Fibroblast of peridontal ligament (primary cell): ENCODE data around the gene AXL.
"Not testable (repeated sequence)": the region's sequence is repeated elsewhere in the genome, so short reads cannot be mapped to it uniquely, and the experiment has no call there.

ENCODE experiments used
- DNase-seq: peaks from one replicate; pipeline ENCODE4 v3.0.0-alpha.2; 2010; ENCODE audit errors: extremely low read depth

AXL gene

DNA sequence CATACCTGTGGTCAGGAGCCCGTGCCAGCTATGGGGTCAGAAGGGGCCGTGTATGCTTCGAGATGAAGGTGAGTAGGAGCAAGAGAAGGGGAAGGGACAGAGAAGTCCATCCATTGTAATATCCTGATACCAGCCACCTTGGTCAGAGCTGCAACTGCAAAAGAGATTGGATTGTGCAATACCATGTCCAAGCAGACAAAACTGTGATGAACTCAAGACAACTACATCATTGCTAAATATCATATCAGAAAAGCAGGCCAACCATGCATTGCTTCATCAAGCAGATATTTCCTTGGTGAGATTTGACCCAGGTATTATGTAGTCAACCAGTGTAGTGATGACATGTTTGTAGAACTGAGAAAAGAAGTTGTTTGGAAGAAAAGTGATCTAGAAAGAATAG is 57.2 kb downstream of the AXL start:
- DNase-seq: no peak

DNA sequence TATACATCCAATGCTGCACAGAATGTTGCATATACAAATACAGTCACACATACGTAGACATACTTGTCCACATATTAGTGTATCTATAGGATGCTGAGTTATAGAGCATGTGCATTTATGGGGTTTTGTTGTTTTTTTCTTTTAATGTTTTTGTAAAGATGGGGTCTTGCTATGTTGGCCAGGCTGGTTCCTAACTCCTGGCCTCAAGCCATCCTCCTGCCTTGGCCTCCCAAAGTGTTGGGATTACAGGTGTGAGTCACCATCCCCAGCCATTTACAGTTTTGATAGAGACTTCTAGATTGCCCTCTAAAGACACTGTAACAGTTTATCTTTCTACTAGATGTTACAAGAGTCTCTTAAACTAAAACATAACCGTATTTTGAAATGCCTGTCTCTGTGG is 59.5 kb downstream of the AXL start:
- DNase-seq: no peak

DNA sequence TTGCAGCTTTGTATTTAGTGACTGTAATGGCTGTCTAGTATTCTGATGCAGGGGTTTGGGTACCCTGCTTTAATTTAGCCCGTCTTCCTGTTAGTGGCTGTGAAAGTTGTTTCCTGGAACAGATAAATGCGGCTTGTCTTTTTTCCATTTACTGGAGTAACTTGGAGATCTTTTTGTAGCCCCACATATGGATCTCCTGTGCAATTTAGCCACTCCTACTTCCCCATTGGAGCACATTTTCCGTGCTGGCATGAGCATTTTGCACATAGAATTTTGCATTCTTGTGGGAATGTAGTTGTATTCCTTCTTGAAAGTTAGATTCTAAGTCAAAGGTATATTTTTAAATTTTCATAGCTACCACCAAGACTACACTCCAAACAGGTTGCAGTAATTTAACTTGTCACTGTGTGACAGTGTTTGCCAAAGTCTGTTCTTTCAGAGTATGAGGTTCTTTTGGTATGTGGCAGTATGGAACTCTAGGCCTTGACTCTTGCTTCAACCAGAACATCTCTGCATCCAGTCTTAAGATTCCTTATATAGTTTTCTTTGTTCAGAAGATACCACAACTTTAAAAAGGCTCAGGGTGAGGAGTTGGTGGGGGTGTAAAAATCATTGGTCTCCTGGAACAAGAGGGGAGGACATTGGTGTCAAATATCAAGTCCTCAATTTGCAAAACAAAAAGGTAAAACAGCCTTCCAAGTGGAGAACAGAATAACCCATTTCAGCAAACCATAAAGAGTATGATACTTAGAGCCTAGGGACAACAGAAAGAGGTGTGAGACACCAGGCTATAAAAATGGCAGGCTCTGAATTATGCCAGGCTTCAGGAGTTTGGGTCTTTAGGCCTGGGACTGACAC is 69.9 kb downstream of the AXL start:
- DNase-seq: no peak

DNA sequence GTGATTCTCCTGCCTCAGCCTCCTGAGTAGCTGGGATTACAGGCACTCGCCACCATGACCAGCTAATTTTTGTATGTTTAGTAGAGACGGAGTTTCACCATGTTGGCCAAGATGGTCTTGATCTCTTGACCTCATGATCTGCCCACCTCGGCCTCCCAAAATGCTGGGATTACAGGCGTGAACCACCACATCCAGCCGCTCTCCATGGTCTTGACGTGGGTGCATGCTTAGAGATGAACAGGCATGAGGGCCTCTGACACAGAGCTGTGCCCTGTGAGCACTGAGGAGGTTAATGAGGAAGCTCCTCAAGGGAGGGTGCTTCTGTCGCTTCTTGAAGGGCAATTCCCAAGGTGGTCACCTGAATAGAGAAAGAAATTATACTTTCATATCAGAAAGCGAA is 70.8 kb downstream of the AXL start:
- not testable (repeated sequence) for DNase-seq

DNA sequence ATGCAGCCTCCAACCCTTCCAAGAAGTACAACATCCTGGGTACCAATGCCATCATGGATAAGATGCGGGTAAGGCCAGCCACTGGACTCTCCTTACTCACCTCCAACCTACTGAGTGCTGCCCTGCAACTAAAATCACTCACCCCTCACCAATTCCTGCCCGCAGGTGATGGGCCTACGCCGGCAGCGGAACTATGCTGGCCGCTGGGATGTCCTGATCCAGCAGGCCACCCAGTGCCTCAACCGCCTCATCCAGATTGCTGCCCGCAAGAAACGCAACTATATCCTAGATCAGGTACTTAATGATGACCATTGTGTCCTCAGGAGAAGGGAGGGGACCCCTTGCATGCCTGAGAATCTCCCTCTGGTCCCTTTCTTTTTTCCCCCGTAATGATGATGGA is 75.4 kb downstream of the AXL start:
- DNase-seq: no peak

DNA sequence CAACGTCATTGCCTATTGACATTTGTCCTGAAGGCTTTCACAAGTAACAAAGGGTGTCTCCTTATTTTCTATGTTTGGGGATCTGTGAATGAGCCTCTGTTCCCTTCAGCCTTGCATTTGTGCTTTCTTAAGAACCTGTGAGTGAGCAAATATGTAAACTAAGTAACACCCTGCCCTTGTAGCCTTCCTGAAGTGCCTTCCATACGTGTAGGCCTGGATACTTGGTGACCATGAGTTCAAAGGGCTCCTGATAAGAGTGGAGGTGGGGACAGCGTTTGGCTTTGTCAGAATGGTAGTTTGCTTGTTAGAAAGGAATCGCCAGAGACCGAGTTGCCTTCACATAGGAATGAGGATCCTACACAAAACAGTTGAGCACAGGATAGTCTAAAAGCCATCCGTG is 76.5 kb downstream of the AXL start:
- no peak for DNase-seq

DNA sequence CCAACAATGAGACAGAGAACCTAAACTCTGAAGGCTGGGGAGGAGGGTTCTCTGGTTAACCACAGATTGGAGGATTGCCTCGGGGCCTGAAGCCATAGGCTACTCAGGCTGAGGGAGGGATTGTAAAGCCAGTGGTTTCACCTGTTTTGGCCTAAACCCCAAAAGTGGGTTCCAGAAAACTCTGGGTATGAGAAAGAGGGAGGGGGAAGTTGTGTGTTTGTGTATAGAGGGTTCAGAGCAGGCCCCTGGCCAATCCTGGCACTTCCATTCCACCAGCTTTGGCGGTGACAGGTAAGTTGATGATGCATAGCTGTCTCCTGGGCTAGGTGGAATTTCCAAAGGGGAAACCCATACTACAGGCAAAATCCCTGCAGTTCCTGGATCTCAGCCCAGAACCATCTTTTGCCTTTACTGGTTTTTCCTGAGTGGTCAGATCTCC is 77.4 kb downstream of the AXL start:
- DNase-seq: no peak

DNA sequence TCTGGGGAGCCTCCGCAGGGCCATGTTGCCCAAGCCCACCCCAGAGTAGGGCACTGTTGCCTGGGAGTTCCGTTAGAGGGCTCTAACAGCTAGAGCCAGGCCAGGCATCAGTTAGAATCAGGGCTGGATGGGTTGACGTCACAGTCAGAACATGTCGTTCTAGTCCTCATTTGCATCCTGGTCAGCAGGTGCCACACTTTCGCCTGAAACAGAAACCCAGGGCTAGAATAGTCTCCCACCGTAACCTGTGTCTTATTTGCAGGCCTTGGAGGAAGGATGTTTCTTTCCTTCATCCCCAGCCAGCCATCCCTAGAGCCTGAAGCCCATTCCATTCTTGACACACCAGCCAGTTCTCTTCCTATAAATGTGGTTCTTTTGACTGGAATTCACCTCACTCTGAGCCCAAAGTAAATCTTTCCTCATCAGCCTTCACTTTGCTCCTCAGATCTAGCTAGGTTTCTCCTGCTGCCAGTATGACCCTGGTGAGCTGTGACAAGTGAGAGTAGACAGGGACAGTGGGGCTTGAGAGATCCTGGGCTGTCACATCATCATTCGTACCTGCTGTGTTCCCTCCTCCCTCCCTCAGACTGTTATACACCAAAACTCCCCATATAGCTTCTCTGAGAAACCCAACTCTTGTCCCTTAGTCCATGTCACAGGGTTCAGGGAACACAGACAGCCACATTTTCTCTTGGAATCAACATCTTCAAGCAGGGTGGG is 78.8 kb downstream of the AXL start:
- peak; percentile 6 for DNase-seq

DNA sequence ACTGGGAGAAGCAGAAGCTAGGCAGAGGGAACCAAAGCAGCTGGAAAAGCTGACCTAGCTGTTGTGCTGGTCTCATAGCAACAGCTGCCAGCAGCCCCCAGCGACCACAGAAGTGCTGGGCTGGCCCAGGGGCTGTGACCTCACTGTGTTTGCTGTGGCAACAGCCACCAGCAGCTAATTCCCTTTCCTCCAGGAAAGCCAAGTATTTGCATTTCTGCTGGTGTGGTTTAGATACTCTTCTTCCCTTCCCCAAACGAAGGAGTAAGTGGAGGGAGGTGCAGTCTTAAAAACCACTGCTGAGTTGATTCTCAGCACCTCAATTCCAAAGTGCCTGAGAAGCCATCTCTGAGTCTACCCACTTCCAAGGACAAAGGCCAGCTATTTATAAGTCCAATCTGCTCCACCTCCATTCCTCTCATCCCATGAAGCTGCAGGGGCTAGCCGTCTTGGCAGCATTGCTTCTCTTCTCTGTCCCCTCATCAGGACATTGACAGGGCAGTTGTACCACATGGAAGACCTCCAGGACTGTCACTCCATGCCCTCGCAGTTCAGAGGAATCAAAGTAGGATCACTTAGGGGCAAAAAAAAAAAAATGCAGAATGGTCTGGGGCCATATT is 79.4 kb downstream of the AXL start:
- peak; percentile 92 for DNase-seq

DNA sequence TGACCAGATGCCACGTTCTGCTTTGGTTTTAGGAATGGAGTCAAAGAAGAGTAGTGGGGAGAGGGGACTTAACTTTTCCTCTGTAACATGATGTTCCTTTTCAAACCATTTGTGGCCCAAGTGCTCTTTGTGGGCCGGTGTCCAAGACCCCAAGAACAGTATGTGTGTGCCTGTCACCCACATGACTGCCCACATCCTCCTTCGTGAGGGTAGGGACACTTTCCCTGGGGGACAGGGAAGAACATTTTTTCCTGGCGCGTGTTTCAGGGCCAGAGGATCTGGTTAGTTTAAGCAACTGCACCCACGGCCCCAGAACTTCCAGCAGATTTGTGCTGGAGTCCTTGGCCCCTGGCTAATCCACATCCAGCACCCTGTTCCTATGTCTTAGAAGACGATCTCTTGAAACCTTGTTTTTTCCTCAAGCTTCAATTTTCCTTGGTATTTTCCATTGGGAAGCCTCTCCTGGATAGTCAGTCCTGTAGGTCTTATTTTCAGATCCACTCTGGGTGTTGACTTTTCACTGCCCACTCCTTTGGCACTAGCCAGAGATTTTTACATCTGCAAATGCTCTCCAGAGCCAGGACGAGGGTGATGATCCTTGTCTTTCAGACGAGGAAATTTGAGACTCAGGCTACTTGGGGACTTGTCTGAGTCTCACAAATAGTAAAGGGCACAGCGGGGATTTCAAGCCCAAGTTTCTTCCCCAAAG is 80.2 kb downstream of the AXL start:
- DNase-seq: peak; percentile 12

DNA sequence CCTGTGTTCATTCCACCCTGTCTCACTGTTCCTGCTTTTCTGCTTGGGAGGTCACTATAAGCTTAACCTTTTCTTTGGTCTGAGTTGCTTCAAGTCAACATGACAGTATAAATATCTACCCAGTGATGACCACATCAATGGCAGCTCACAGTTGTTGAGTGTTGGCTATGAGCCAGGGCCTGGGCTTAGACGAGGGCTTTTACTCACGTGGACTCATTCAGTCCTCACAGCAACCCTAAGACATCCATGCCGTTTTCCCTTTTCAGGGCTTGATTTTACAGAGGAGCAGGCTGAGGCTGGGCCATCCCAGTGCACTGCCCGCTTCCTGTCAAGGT is 80.7 kb downstream of the AXL start:
- DNase-seq: peak; percentile 84

DNA sequence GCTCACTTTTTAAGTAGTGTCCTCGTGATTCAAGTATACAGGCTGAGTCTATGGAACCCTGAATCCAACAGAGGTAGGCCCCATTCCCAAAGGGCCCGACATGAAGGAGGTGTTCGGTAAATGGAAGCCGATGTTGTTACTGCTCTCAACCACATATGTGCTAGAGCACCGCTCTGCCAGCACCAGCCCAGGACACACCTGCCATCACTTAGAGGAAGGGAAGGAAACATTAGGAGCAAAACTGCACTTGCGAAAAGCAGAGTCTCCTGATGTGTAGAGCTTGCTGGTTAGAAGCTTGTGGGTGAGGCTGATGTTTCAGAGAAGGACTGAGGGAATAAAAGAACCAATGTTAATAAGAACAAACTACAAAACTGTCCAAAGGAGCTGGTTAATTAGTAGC is 81.5 kb downstream of the AXL start:
- no peak for DNase-seq

DNA sequence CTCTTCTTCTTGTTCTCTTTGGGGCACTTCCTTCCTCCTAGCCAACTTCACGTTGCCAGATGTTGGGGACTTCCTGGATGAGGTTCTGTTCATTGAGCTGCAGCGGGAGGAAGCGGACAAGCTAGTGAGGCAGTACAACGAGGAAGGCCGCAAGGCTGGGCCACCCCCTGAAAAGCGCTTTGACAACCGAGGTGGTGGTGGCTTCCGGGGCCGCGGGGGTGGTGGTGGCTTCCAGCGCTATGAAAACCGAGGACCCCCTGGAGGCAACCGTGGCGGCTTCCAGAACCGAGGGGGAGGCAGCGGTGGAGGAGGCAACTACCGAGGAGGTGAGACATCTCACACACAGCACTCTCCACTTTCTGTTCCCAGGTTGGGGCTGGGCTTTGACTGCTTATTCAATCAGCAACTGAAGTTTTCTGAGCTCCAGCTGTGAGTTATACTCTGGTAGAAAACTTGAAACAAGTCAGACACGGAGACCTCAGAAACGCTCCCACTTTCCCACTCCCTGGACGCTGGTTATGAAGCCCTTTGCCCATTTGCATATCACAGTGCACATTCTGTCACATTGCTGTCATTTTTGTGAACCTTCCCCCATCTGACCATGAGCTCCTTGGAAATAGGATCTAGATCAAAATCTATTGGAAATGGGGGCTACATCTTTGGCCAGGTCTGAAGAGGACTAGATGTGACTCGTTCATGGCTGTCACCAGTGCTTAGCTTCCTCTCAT is 83.8 kb downstream of the AXL start:
- no peak for DNase-seq

DNA sequence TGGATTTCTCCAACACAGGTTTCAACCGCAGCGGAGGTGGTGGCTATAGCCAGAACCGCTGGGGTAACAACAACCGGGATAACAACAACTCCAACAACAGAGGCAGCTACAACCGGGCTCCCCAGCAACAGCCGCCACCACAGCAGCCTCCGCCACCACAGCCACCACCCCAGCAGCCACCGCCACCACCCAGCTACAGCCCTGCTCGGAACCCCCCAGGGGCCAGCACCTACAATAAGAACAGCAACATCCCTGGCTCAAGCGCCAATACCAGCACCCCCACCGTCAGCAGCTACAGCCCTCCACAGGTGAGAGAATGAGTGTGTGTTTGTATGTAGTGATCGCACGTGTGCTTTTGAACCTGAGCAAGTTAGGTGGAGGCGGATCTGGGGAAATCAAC is 84.9 kb downstream of the AXL start:
- no peak for DNase-seq

DNA sequence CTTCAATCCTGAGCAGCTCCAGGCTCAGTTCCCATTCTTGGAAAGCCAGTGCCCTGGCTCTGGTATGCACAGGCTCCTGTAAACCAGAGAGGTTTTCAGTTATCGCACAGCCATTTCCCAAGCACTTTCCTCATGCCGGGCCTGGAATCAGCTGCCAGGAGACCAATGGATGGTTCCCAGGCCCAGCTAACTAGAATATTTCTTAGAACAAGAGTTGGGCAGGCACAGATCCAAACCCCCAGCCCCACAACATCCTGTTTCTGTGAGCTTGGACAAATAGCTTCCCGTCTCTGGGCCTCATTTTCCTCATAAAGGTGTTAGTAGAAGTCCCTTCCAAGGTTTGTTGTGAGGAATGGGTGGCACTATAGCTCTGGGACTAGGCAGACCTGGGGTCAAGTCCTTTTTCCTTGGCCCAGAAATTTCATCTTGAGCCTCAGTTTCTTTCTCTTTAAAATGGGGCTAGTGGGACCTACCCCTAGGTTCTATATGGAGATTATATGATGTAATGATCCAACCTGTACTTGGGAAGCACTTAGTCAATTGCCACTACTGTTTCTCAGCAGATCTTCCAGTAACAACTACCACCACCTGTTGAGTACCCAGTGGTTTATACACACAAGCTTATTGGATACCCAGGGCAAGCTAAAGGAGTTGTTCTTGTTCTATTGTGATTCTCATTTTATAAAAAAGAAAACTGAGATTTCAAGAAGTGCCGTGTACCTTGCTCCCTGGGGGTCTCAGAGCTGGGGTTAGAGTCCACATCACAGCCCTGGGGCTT is 85.9 kb downstream of the AXL start:
- no peak for DNase-seq

DNA sequence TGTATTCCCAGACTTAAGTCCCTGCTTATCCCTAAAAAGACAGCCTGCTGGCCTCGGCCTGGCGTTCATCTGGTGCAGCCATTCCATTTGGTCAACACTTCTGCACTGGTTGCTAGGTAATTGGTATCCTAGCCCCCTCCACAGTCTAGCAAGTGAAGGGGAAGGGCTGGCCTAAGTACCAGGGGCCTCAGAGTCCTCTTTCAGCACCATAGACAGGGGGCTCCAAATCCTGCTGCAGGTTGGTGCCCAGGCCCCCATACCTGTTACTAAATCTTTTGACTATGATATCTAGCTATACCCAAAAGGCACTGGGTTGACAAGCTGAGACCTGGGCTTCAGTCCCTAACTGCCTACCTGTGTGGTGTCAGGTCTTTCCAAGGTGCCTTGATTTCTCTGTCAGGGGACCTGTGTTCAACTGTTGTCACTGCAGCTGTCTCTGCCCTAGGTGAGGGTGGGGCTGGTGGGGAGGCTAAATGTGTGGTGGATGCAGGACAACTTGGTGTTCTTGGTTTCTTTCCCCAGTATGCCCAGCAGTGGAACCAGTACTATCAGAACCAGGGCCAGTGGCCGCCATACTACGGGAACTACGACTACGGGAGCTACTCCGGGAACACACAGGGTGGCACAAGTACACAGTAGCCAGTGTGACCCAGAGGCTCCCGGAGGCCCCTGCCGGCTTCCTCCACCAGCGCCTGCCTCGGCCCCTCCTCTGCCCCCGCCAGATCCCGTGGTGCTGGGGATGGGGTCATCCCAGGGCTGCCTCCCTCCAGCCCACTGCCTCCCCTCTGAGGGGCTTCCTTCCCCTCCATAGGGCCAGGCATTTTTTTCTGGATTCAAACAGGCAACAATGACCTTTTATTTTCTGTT is 87.1 kb downstream of the AXL start:
- DNase-seq: no peak

DNA sequence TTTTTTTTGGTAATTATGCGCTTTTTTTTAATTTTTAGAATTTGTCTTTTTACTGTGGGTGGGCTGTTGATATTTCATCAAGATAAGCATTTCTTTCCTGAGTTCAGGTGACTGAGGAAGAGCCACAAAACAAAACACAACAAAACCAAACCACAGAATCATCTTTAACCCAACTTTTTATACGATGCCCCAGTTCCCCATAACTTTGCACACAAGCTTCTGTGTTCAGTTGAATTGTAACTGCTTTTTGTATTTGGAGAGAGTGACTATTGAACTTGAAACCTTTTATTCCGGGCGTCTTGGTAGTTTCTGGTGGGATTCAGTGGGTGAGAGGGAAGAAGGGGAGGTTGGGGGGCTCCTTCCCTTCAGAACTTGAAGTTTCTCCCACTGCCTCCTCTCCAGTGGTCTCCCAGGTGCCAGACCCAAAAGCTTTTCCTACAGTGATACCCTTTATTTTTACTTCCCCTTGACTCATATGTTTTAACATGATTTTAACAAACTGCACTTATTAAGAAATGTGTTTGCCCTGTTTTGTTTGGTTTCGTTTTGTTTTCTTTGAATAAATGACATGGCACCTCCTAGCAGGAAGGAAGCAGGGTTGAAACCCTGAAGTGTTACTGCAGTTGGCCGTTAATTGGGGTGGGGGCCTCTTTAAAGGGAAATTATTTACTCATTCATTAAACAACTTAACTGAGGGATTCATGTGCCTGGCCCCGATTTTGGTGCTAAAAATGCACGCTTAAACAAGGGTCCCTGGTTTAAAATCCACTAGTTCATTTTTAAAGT is 88.3 kb downstream of the AXL start:
- DNase-seq: no peak

DNA sequence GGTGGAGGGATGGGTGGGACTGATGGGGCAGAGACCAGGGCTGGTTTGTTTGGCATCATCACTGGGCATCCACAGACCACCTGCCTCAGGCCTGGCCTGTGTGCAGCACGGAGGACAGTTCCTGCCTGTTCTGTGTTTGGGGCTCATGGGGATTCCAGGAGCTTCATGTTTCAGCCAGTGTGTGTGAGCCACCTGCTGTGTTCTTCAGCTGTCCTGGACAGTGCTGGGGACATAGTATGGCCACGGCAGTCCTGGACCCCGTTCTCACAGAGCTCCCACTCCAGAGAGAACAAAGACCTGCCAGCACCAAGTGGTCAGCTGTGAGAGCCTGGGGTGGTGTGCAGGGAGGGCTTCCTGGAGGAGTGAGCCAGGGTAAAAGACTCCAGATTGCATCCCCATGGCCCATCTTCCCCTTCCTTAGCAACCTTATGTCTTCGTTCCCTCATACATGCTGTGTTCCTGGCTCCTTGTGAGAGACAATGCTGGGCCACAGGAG is 89.0 kb downstream of the AXL start:
- no peak for DNase-seq
